GM18498 (cell line): Measurements from ENCODE around the gene TRIP12.
"Not testable (repeated sequence)": the region's sequence is repeated elsewhere in the genome, so short reads cannot be mapped to it uniquely, and the experiment has no call there.

Experiments used
- ATAC-seq: cut with Tn5 transposase; IDR thresholded peaks from one replicate; pipeline ENCODE4 v1.9.1; 2021; ENCODE audit warnings: mild to moderate bottlenecking, moderate library complexity; ENCODE audit not compliant: unreplicated experiment

The TRIP12 gene

DNA sequence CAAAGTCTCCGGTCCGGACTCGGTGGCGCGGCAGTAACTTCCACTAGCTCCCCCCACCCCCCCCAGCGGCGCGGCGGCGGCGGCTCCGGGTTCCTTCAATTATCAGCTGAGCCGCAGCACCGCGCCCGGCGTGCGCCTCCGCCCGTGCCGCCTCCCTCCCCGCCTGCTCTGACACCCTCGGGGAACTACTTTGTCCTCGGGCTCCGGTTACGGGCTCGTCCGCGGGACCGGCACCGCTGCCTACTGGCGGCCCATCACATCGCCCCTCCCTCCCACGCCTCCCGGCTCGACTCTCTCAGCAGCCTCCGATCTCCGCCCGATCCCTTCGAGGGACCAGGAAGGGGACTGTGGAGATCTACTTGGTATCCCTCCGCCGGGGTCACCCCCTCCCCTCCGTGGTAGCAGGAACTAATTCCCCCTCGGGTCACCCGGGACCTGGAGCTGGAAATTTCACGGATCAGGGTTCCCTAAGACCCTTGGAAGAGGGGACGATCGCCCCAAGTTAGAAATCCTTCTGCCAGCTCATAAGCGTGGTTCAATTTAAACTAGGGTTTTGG, at the start of gene TRIP12:
TRIP12 (minus strand) TSS at position 118 of the 557 bp plus-strand sequence. CDS start 41,930 bp downstream, outside the sequence.
- ATAC-seq: peak; percentile 71

GRCh38 chr2:229971298-229971790, 49.5 kb upstream of the TRIP12 start:
- no peak for ATAC-seq

GRCh38 chr2:229970406-229970805, 48.6 kb upstream of the TRIP12 start:
- no peak for ATAC-seq

GRCh38 chr2:229969921-229970320, 48.1 kb upstream of the TRIP12 start:
- no peak for ATAC-seq

- not testable (repeated sequence) for ATAC-seq
Measured at GRCh38 chr2:229963596-229963995, 41.8 kb upstream of the TRIP12 start.

GRCh38 chr2:229956491-229956890, 34.7 kb upstream of the TRIP12 start:
- no peak for ATAC-seq

DNA sequence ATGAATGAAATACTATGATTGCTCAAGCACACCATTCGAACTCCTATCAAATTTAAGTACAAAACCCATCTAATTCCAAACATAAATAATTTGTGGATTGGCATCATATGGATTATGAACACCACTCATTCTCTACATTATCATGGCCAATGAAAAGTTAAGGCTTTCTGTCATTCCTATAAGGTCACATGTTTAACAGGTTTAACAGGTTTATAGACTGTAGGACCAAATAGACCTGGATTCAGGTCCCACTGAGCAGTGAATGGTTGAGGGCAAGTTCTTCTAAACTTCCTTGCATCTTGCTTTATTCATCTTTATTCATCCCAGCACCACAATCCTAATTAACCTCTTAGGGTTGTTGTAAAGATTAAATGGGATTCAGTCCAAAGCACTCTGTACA, 33.9 kb upstream of the TRIP12 start:
- no peak for ATAC-seq

GRCh38 chr2:229952256-229952835, 30.5 kb upstream of the TRIP12 start:
- ATAC-seq: no peak

DNA sequence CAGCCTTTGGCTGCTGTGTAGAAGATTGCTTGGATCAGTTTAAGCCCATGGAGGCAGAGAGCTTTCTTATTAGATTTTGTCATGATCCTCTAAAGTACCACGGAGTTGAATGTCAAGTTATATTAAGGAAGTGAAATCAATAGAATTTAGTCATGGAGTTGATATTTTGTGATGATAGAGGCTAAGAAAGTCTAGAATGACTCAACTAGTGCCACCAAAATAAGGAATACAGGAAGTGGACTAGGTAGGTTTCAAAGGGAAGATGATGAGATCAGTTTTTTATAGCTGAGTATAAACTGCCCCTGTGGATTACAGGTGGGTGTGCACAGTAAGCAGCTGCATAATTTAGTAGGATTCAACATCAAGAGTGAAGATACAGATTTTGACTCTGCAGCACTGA, 25.7 kb upstream of the TRIP12 start:
- ATAC-seq: no peak

DNA sequence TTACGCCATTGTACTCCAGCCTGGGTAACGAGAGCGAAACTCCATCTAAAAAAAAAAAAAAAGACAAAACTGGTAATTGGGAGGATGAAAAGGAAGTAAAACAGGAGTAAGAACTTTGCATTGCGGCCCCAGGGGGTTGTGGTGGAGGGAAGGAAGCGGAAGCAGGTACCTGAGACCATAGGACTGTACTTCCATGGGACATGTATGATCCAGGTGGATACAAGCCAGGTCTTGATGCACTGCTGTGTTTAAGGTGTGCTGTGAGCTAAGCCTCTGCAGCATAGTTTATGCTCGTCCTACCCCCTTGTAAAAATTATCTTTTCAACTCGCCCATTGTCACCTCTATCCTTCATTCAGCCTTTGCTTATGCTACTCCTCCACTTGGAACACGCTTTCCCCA, 24.2 kb upstream of the TRIP12 start:
- ATAC-seq: no peak

DNA sequence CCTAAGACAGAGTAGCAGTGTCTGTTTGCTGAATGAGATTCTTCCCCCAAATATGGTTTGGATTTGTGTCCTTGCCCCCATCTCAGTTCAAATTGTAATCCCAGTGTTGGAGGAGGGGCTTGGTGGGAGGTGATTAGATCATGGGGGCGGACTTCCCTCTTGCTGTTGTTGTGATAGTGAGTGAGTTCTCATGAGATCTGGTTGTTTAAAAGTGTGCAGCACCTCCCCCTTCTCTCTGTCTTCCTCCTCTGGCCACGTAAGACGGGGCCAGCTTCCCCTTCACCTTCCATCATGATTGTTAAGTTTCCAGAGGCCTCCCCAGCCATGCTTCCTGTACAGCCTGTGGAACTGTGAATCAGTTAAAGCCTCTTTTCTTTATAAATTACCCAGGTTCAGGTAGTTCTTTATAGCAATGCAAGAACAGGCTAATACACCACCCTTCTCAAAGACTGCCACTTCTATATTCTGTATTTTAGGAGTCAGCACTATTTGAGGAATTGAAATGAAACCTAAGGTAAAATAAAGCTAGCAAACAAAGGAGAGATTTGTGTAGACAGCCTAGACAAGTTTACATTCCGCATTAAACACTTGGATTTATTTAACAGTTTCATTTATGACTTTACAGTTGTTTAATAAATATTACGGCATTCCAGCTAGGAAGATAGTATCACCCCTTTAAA, 22.1 kb upstream of the TRIP12 start:
- no peak for ATAC-seq

GRCh38 chr2:229943171-229943570, 21.4 kb upstream of the TRIP12 start:
- no peak for ATAC-seq

- ATAC-seq: no peak
Measured at GRCh38 chr2:229942671-229943070, 20.9 kb upstream of the TRIP12 start.

GRCh38 chr2:229937537-229937936, 15.7 kb upstream of the TRIP12 start:
- ATAC-seq: no peak

GRCh38 chr2:229931241-229931640, 9.4 kb upstream of the TRIP12 start:
- ATAC-seq: no peak

DNA sequence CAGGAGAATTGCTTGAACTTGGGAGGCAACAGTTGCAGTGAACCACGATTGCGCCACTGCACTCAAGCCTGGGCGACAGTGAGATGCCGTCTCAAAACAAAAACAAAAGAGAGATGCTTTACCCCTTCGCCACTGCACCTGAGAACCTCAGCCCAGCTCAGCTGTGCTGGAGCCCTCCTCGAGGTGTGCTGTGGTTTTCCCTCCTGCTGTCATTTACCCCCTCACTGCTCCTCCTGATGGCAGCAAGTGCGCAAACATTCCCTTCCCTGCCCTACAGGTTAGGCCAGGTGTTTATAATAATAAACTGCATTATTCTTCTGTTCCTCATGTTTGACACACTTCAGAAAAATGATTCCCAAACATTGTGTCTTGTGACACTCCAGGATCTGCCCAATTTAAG, 8.8 kb upstream of the TRIP12 start:
- ATAC-seq: no peak

GRCh38 chr2:229927817-229928321, 6.1 kb upstream of the TRIP12 start:
- no peak for ATAC-seq

DNA sequence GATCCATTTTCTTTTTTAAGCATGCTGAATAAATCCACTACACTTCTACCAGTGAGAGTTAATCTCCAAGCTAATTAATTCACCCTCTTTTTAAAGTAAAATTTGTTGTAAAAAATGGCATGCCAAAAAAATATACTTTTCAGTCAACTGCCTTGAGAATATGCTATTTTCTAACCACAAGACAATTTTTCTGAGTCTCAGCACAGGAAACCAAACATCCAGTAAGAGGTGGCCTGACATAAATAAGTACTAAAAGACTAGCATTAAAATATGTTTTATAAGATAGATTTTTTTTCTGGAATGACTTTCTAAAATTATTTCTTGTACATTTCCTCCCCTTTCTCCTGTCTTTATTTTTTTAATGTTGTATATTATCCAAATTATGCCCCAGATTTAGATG, 3.4 kb upstream of the TRIP12 start:
- ATAC-seq: no peak

GRCh38 chr2:229924541-229924940, 2.7 kb upstream of the TRIP12 start:
- not testable (repeated sequence) for ATAC-seq

- ATAC-seq: peak; percentile 72
Measured at GRCh38 chr2:229922449-229923386, 909 bp upstream of the TRIP12 start, which contains the start of gene FBXO36. Gene FBXO36, plus strand, starts transcription at chr2:229922503. Its CDS starts 11 bp downstream, at chr2:229922514.
